ENCODE results near the gene ZFAND3.
"Not testable (repeated sequence)": the region's sequence is repeated elsewhere in the genome, so short reads cannot be mapped to it uniquely, and the experiment has no call there.

Gene ZFAND3

GRCh38 chr6:37884548-37884947, 65.0 kb downstream of the ZFAND3 start:
- DNase-seq (ENCODE audit: extremely low read depth, low read depth): no peak
- no peak overlapping the region for H3K4me3 ChIP-seq (replicated peaks; ENCODE audit: low read depth, low read length)
- TF ChIP-seq CTCF (IDR thresholded peaks at IDR 0.05; ENCODE audit: low read depth, low read length, missing control alignments): no peak

- DNase-seq (ENCODE audit: extremely low read depth, low read depth): no peak
- no peak overlapping the region for H3K4me3 ChIP-seq (replicated peaks; ENCODE audit: low read depth, low read length)
- no peak for TF ChIP-seq CTCF (IDR thresholded peaks at IDR 0.05; ENCODE audit: low read depth, low read length, missing control alignments)
These were observed 69.5 kb downstream of the ZFAND3 start for GRCh38 chr6:37889051-37889450.

GRCh38 chr6:37889486-37889885, 70.0 kb downstream of the ZFAND3 start:
- H3K4me3 ChIP-seq (replicated peaks; ENCODE audit: low read depth, low read length): no peak overlapping the region
- no peak for TF ChIP-seq CTCF (IDR thresholded peaks at IDR 0.05; ENCODE audit: low read depth, low read length, missing control alignments)
- DNase-seq (ENCODE audit: extremely low read depth, low read depth): no peak

GRCh38 chr6:37891072-37891471, 71.5 kb downstream of the ZFAND3 start:
- no peak for DNase-seq (ENCODE audit: extremely low read depth, low read depth)
- H3K4me3 ChIP-seq (replicated peaks; ENCODE audit: low read depth, low read length): no peak overlapping the region
- TF ChIP-seq CTCF (IDR thresholded peaks at IDR 0.05; ENCODE audit: low read depth, low read length, missing control alignments): no peak

- TF ChIP-seq CTCF (IDR thresholded peaks at IDR 0.05; ENCODE audit: low read depth, low read length, missing control alignments): no peak
- no peak overlapping the region for H3K4me3 ChIP-seq (replicated peaks; ENCODE audit: low read depth, low read length)
- no peak for DNase-seq (ENCODE audit: extremely low read depth, low read depth)
These were observed 73.7 kb downstream of the ZFAND3 start for GRCh38 chr6:37893257-37893656.

- not testable (repeated sequence) for DNase-seq (ENCODE audit: extremely low read depth, low read depth); H3K4me3 ChIP-seq (replicated peaks; ENCODE audit: low read depth, low read length)
These were observed 74.2 kb downstream of the ZFAND3 start for GRCh38 chr6:37893734-37894133.

- DNase-seq (ENCODE audit: extremely low read depth, low read depth): no peak
- no peak for TF ChIP-seq CTCF (IDR thresholded peaks at IDR 0.05; ENCODE audit: low read depth, low read length, missing control alignments)
- H3K4me3 ChIP-seq (replicated peaks; ENCODE audit: low read depth, low read length): no peak overlapping the region
These were observed 75.1 kb downstream of the ZFAND3 start for GRCh38 chr6:37894585-37894984.

All from HFF-Myc (cell line).